ENCODE data around the gene PLOD2.

PLOD2 gene

DNA sequence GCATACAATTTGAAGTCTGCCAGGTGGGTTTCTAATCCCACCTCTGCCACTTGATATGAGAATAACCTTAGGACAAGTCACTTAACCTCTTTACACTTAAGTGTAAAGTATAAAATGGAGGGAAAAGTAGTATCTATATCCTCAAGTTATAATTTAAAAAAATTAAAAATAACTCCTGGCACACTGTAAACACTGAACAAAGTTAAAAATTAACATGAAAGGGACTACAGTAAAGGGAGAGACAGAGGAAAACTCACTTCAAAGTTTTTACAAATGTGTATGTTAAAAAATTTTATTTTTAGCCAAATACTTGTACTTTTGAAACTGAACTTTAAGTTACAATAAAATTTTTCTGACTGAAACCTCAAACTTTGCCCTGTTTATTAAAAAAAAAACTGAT, 49.6 kb downstream of the PLOD2 start:
- no peak overlapping the region for H3K4me3 ChIP-seq (ENCODE audit: low read length)
- TF ChIP-seq ZNF274 (IDR thresholded peaks at IDR 0.05; ENCODE audit: low read depth, low read length) = no peak

DNA sequence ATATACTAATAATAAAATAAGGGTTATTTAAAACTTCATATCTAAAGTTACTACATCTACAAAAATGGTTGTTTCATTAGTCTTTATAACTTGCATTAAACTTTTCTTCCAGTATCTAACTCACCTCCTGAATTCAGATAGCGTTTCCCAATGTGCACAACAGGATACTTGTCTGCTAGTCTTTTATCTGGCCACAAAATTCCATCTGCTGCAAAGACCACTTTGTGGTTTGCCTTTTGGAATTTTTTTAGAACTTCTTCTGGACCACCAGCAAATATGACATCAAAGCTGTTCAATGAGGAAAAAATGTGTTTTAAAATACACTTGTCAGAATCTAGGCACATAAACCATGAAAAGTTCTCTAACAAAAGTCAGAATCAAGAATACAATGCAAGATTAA, 50.8 kb downstream of the PLOD2 start:
- TF ChIP-seq ZNF274 (IDR thresholded peaks at IDR 0.05; ENCODE audit: low read depth, low read length) = no peak

DNA sequence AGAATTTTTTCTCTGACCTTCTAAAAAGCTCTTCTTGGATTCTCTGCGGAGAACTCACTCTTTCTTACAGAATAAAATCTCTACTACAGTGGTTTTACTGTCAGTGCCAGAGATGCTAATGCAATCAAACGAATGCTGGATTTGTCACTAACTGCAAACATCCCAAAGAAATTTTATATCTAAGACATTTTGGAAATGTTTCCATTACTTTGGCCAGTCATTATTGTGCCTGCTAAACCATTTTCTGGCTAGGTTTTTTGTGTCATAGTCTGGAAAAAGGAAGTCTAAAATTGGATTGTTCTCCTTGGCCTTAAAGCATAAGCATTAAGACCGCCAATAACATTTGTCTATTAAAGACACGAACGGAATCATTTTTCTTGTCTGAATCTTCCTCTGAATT, 54.0 kb downstream of the PLOD2 start:
- TF ChIP-seq ZNF274 (IDR thresholded peaks at IDR 0.05; ENCODE audit: low read depth, low read length) = no peak
- H3K4me3 ChIP-seq (ENCODE audit: low read length) = no peak overlapping the region

More for the DNA sequence above, 50.8 kb downstream of the PLOD2 start:
- H3K4me3 ChIP-seq (ENCODE audit: low read length) = no peak overlapping the region

DNA sequence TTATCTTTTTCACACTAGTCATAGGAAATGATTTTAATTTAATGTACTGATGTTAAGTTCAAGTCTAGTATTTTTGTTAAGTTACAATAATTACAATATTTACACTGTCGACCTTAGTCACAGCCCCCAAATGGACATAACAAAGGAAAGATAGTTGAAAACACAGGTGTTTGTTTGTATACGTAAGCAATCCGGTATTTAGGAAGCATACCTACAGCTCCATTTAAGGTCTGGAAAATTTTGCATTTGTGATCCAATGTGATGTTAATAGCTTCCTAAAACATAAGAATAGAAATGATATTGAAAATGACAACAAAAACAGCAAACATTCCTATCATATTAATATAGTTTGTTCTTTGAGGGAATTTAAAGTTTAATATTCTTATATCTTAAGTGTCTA, 56.9 kb downstream of the PLOD2 start:
- TF ChIP-seq ZNF274 (IDR thresholded peaks at IDR 0.05; ENCODE audit: low read depth, low read length) = no peak
- H3K4me3 ChIP-seq (ENCODE audit: low read length) = no peak overlapping the region

DNA sequence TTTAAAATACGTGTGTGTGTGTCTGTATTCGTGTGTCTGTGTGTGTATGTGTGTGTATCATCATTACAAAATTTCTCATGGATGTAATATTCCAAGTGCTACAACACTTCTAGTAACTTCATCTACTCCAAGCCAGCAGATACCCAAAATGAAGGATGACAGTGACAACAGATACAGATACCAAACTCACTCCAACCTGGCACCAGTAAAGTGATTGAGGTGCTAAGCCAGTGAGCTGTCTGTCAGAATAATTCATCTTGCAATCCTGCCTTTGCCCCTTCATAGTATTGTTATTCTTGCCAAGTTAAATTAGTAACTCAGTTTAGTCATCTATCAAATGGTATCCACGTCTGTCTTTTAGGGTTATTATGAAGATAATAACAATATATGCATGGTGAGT, 58.1 kb downstream of the PLOD2 start:
- H3K4me3 ChIP-seq (ENCODE audit: low read length) = no peak overlapping the region
- TF ChIP-seq ZNF274 (IDR thresholded peaks at IDR 0.05; ENCODE audit: low read depth, low read length) = no peak

DNA sequence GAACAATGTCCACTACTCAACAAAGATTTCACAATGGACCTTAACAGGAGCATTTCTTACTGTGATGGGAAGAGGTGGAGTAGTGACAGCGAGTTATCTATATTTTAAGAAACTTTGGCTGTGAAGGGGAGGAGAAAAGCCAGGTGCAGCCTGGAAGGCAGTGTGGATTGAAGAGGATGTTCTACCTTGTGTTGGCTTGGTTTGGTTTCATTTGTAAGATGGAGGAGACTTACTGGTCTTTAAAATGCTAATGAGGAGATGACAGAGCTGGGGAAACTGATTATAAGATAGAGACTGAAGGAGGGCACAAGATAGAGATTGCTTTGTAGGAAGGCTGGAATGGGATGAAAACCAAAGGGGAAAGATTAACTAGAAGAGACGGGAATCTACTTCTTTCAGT, 59.4 kb downstream of the PLOD2 start:
- TF ChIP-seq ZNF274 (IDR thresholded peaks at IDR 0.05; ENCODE audit: low read depth, low read length) = no peak
- no peak overlapping the region for H3K4me3 ChIP-seq (ENCODE audit: low read length)

DNA sequence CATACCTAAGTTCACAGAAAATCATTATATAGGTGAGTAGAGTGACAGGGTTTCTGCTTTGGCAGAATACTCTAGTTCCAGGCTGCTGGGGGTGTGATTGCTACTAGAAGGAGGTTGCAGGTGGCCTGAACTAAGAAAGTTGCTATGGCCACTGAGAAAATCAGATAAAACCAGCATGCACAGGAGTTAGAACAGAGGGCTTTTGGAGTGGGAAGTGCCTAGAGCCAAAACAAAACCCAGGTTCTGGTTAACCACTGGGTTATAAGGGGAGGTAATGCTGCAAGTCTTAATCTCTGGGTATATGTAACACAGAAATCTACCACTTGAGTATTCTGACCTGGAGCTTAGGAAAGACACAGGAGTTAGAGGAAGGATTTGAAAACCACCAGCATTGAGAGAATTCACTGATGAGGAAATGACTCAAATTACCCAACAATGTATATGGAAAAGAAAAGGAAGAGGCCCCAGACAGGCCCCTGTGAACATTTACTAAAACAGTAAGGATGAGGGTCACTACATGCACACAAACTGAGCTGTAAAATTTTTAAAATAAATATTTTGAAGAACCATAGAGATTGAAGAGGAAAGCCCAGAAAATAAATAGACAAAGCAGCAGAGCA, 60.0 kb downstream of the PLOD2 start:
- no peak for TF ChIP-seq ZNF274 (IDR thresholded peaks at IDR 0.05; ENCODE audit: low read depth, low read length)

DNA sequence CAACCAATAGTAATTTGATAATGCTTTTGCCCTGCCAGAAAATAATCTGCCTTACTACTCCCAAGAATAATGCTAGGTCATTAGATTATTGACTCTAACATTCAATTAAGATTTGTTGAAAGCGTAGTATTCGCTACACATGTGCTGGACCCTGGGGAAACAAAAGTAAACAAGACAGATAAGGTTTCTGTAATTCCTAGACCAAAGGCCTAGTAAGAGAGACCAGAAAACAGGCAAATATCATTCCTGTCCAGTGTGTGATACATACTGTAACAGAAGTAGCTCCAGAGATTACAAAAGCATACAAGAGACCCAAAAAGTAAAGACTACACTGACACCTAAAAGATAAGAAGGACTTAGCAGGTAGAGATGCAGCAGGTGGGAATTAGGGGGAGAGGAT, 60.8 kb downstream of the PLOD2 start:
- no peak for TF ChIP-seq ZNF274 (IDR thresholded peaks at IDR 0.05; ENCODE audit: low read depth, low read length)
- H3K4me3 ChIP-seq (ENCODE audit: low read length) = no peak overlapping the region

More for the DNA sequence above, 60.0 kb downstream of the PLOD2 start:
- H3K4me3 ChIP-seq (ENCODE audit: low read length) = no peak overlapping the region

DNA sequence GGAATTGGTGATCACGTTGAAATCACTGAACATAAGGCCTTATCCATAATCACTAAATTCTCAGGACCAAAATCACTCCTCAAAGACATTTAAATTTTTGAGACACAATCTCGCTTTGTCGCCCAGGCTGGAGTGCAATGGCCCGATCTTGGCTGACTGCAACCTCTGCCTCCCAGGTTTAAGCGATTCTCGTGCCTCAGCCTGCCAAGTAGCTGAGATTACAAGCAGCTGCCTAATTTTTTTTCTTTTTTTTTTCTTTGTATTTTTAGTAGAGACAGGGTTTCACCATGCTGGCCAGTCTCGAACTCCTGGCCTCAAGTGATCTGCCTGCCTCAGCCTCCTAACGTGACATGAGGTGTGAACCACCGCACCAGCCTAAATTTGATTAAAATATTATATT, 61.7 kb downstream of the PLOD2 start:
- no peak overlapping the region for H3K4me3 ChIP-seq (ENCODE audit: low read length)
- no peak for TF ChIP-seq ZNF274 (IDR thresholded peaks at IDR 0.05; ENCODE audit: low read depth, low read length)

DNA sequence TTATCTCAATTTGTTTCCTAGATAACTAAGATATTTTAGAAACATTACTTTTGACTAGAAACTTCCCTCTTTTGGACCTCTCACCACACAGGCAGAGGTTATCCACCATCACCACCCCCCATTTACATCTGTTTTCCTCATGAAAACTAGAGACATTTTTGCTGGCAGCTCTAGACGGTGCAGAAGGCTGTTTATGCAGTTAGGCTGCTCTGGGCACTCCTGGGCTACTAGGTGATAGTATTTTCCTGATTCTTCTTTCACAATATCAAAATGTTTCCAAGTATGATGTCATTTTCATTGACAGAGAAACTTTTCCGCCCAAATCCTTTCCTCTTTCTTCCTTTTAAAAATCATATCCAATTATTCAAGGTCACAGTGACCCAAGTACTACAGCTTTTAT, 67.1 kb downstream of the PLOD2 start:
- TF ChIP-seq ZNF274 (IDR thresholded peaks at IDR 0.05; ENCODE audit: low read depth, low read length) = no peak
- H3K4me3 ChIP-seq (ENCODE audit: low read length) = no peak overlapping the region

DNA sequence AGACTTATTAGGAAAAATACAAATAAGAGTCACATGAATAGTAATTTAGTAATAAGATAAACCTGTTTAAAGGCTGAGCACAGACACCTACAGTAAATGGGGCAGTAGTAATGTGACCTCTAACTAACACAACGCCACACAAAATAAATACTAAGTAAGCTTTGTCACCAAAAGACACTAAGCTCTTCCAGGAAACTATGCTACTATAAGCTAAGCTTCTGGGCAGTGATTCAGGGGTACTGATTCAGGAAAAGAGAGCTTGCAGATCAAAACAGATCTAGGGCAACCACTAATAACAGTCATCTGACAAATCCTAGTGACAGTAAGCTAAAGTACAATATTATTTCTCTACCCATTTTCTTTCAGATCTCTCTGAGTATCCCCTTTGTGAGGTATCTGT, 68.8 kb downstream of the PLOD2 start:
- H3K4me3 ChIP-seq (ENCODE audit: low read length) = no peak overlapping the region
- TF ChIP-seq ZNF274 (IDR thresholded peaks at IDR 0.05; ENCODE audit: low read depth, low read length) = no peak

DNA sequence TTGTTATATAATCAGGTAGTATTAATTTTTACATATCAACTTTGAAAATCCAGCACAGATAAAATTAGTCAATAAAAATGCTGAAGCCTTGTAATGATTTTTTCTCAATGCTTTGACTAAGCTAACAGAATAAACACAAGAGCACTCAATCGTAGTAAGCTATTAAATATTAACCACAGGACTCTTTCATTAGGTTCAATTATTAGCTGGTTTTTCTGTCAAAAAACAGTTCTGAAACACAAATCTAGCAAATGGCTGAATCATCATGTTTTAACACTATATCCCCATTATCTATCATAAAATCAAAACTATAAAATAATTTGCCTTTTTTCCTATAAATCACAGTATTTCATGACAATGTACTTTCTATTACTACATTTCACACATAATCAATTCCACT, 69.6 kb downstream of the PLOD2 start:
- no peak for TF ChIP-seq ZNF274 (IDR thresholded peaks at IDR 0.05; ENCODE audit: low read depth, low read length)
- no peak overlapping the region for H3K4me3 ChIP-seq (ENCODE audit: low read length)

DNA sequence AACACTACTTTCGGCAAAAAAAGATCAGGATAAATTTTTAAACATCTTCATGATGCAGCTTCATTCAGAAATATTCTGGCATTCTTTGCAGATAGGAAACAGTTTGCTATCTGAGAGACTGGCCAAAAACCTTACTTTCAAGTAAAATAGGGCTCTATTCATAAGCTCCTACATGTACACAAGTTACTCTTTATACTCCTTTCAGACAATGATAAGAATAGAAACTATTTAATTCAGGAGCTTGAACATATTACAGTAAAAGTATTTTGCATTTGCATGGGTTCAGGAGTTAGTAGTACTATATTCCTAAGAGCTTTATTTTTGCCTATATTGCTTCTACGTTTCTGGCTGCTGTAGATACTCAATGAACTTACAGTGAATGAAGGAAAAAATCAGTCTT, 70.5 kb downstream of the PLOD2 start:
- no peak overlapping the region for H3K4me3 ChIP-seq (ENCODE audit: low read length)
- no peak for TF ChIP-seq ZNF274 (IDR thresholded peaks at IDR 0.05; ENCODE audit: low read depth, low read length)

DNA sequence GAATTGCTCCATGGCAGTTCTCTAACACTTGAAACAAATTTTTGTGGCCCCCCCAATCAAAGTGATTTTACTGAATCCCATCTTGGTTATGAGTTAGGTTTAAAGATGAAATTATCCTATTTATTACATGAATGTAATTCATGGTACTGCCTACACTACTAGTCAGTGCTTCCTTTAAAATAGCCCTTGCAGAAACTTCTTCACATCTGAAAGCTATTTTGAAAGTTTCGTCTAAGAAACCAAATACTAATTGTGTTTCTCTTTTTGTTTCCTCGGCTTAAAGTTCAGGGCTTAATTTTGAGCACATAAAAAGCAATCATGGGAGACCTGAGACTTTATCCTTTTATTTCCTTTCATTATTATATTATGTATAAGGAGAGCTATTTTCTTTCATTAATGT, 72.1 kb downstream of the PLOD2 start:
- H3K4me3 ChIP-seq (ENCODE audit: low read length) = no peak overlapping the region
- TF ChIP-seq ZNF274 (IDR thresholded peaks at IDR 0.05; ENCODE audit: low read depth, low read length) = no peak

DNA sequence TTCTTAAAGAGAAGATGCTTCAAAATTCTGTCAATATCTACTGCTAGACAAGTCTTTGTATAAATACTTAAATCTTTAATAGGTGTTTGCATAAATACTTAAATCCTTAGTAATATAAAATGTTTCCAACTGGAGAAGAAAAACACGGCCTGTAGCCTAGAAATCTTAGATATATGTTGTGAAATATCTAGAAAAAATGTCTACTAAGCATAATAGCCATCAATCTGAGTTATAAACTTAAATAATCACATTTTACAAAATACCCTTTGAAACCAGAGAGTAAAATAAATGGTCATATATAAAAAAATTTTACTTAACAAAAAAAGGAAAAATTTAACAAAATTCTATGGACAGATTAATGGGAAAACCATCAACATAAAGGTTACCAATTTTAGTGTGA, 73.9 kb downstream of the PLOD2 start:
- no peak for TF ChIP-seq ZNF274 (IDR thresholded peaks at IDR 0.05; ENCODE audit: low read depth, low read length)
- no peak overlapping the region for H3K4me3 ChIP-seq (ENCODE audit: low read length)

DNA sequence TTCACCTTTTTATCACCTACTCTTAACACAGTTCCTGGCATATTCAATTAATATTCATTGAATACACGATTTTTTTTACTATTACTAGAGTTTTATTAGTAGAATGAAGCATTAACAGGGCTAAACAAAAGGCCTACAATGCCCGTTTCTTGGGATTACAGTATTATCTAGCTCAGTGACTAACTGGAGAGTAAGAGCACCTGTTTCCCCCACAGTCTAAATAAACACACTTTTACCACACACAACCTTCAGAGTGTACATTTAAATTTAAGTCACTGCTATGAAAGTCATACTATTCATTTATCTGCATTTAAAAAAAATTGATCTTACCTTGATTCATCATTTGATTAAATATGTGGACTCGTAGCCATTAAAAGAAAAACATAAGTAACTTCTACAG, 74.8 kb downstream of the PLOD2 start:
- no peak for TF ChIP-seq ZNF274 (IDR thresholded peaks at IDR 0.05; ENCODE audit: low read depth, low read length)
- H3K4me3 ChIP-seq (ENCODE audit: low read length) = no peak overlapping the region

Measured in GM08714 (cell line).